ENCODE measurements around the gene BIN2. TPM values are rescaled to one million over a fixed set of nuclear protein-coding genes. Genes with fewer than 3 reads are reported as not detected.

Gene BIN2
- total RNA-seq, 1 experiment from 2014 or later = 0.20 TPM

DNA sequence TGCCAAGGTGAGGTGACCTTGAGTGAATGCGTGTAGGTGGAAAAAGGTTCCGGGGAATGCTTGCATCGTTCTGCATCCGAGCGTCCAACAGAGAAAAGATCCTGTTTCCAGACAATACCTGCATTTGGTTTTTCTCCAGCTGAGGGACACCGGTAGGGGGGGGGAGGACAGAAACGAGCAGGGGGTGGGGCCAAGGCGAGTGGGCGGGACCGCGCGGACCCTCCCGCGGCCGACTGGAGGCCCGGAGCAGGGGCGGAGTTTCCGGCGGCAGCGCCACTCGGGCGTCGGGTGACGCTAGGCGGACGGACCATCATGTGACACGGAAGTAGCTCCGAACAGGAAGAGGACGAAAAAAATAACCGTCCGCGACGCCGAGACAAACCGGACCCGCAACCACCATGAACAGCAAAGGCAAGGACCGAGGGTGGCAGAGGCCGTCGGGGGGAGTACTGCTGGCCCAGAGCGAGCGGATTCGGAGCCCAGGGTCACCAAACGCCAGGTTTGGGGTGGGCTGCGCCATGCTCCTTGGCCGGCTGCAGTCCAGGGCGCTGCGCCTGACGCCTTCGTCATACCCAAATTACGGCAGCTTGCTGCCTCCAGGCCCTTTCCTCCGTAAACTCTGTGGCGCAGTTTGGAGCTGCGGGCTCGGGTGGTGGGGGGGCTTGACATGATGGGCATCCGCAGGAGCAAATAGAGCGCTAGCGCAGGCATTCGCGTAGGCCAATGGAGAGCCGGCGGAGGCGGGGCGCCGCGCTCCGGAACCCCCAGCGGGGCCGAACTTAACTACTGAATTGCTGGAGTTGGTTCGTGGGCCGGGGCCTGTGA, 85.3 kb downstream of the BIN2 start, which contains the start of gene DAZAP2 (continued):
- TF ChIP-seq, protein P1, sequence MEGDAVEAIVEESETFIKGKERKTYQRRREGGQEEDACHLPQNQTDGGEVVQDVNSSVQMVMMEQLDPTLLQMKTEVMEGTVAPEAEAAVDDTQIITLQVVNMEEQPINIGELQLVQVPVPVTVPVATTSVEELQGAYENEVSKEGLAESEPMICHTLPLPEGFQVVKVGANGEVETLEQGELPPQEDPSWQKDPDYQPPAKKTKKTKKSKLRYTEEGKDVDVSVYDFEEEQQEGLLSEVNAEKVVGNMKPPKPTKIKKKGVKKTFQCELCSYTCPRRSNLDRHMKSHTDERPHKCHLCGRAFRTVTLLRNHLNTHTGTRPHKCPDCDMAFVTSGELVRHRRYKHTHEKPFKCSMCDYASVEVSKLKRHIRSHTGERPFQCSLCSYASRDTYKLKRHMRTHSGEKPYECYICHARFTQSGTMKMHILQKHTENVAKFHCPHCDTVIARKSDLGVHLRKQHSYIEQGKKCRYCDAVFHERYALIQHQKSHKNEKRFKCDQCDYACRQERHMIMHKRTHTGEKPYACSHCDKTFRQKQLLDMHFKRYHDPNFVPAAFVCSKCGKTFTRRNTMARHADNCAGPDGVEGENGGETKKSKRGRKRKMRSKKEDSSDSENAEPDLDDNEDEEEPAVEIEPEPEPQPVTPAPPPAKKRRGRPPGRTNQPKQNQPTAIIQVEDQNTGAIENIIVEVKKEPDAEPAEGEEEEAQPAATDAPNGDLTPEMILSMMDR (IDR thresholded peaks at IDR 0.05) = no peak
- TF ChIP-seq ZNF121 (CRISPR knock-in tag; IDR thresholded peaks at IDR 0.05) (no peak), CREM (CRISPR knock-in tag; IDR thresholded peaks at IDR 0.05) (peak; percentile 73; the same call in 1 of the 2 replicates), HMGA2 (CRISPR knock-in tag; IDR thresholded peaks at IDR 0.05) (no peak), PRRX2 (CRISPR knock-in tag; IDR thresholded peaks at IDR 0.05) (0 out of 2 replicates have a peak, but pooled peaks have one; percentile 15), RORB (CRISPR knock-in tag; IDR thresholded peaks at IDR 0.05) (no peak), RELA (CRISPR knock-in tag; IDR thresholded peaks at IDR 0.05; ENCODE audit: borderline replicate concordance) (0 out of 2 replicates have a peak, but pooled peaks have one; percentile 31), ESRRA (CRISPR knock-in tag; IDR thresholded peaks at IDR 0.05; ENCODE audit: borderline replicate concordance) (no peak), TCF7 (CRISPR knock-in tag; IDR thresholded peaks at IDR 0.05; ENCODE audit: low read depth) (no peak), OVOL2 (CRISPR knock-in tag; IDR thresholded peaks at IDR 0.05; ENCODE audit: borderline replicate concordance) (no peak), ATF1 (CRISPR knock-in tag; IDR thresholded peaks at IDR 0.05) (no peak), ZBTB21 (CRISPR knock-in tag; IDR thresholded peaks at IDR 0.05; ENCODE audit: borderline replicate concordance) (no peak), JUN (CRISPR knock-in tag; IDR thresholded peaks at IDR 0.05) (0 out of 2 replicates have a peak, but pooled peaks have one; percentile 36), NFE2L1 (CRISPR knock-in tag; IDR thresholded peaks at IDR 0.05) (no peak)
- TF ChIP-seq, protein P2, sequence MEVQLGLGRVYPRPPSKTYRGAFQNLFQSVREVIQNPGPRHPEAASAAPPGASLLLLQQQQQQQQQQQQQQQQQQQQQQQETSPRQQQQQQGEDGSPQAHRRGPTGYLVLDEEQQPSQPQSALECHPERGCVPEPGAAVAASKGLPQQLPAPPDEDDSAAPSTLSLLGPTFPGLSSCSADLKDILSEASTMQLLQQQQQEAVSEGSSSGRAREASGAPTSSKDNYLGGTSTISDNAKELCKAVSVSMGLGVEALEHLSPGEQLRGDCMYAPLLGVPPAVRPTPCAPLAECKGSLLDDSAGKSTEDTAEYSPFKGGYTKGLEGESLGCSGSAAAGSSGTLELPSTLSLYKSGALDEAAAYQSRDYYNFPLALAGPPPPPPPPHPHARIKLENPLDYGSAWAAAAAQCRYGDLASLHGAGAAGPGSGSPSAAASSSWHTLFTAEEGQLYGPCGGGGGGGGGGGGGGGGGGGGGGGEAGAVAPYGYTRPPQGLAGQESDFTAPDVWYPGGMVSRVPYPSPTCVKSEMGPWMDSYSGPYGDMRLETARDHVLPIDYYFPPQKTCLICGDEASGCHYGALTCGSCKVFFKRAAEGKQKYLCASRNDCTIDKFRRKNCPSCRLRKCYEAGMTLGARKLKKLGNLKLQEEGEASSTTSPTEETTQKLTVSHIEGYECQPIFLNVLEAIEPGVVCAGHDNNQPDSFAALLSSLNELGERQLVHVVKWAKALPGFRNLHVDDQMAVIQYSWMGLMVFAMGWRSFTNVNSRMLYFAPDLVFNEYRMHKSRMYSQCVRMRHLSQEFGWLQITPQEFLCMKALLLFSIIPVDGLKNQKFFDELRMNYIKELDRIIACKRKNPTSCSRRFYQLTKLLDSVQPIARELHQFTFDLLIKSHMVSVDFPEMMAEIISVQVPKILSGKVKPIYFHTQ (CRISPR knock-in tag; IDR thresholded peaks at IDR 0.05) = no peak
- TF ChIP-seq, protein P3, sequence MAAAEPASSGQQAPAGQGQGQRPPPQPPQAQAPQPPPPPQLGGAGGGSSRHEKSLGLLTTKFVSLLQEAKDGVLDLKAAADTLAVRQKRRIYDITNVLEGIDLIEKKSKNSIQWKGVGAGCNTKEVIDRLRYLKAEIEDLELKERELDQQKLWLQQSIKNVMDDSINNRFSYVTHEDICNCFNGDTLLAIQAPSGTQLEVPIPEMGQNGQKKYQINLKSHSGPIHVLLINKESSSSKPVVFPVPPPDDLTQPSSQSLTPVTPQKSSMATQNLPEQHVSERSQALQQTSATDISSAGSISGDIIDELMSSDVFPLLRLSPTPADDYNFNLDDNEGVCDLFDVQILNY (CRISPR knock-in tag; IDR thresholded peaks at IDR 0.05) = peak; percentile 30; the same call in 1 of the 2 replicates
- TF ChIP-seq, protein P4, sequence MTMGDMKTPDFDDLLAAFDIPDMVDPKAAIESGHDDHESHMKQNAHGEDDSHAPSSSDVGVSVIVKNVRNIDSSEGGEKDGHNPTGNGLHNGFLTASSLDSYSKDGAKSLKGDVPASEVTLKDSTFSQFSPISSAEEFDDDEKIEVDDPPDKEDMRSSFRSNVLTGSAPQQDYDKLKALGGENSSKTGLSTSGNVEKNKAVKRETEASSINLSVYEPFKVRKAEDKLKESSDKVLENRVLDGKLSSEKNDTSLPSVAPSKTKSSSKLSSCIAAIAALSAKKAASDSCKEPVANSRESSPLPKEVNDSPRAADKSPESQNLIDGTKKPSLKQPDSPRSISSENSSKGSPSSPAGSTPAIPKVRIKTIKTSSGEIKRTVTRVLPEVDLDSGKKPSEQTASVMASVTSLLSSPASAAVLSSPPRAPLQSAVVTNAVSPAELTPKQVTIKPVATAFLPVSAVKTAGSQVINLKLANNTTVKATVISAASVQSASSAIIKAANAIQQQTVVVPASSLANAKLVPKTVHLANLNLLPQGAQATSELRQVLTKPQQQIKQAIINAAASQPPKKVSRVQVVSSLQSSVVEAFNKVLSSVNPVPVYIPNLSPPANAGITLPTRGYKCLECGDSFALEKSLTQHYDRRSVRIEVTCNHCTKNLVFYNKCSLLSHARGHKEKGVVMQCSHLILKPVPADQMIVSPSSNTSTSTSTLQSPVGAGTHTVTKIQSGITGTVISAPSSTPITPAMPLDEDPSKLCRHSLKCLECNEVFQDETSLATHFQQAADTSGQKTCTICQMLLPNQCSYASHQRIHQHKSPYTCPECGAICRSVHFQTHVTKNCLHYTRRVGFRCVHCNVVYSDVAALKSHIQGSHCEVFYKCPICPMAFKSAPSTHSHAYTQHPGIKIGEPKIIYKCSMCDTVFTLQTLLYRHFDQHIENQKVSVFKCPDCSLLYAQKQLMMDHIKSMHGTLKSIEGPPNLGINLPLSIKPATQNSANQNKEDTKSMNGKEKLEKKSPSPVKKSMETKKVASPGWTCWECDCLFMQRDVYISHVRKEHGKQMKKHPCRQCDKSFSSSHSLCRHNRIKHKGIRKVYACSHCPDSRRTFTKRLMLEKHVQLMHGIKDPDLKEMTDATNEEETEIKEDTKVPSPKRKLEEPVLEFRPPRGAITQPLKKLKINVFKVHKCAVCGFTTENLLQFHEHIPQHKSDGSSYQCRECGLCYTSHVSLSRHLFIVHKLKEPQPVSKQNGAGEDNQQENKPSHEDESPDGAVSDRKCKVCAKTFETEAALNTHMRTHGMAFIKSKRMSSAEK (CRISPR knock-in tag; IDR thresholded peaks at IDR 0.05; ENCODE audit: borderline replicate concordance) = no peak
- TF ChIP-seq, protein P5, sequence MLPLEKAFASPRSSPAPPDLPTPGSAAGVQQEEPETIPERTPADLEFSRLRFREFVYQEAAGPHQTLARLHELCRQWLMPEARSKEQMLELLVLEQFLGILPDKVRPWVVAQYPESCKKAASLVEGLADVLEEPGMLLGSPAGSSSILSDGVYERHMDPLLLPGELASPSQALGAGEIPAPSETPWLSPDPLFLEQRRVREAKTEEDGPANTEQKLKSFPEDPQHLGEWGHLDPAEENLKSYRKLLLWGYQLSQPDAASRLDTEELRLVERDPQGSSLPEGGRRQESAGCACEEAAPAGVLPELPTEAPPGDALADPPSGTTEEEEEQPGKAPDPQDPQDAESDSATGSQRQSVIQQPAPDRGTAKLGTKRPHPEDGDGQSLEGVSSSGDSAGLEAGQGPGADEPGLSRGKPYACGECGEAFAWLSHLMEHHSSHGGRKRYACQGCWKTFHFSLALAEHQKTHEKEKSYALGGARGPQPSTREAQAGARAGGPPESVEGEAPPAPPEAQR (CRISPR knock-in tag; IDR thresholded peaks at IDR 0.05) = no peak
- TF ChIP-seq, protein P6, sequence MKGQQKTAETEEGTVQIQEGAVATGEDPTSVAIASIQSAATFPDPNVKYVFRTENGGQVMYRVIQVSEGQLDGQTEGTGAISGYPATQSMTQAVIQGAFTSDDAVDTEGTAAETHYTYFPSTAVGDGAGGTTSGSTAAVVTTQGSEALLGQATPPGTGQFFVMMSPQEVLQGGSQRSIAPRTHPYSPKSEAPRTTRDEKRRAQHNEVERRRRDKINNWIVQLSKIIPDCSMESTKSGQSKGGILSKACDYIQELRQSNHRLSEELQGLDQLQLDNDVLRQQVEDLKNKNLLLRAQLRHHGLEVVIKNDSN (CRISPR knock-in tag; IDR thresholded peaks at IDR 0.05) = peak; percentile 95
- TF ChIP-seq, protein P7, sequence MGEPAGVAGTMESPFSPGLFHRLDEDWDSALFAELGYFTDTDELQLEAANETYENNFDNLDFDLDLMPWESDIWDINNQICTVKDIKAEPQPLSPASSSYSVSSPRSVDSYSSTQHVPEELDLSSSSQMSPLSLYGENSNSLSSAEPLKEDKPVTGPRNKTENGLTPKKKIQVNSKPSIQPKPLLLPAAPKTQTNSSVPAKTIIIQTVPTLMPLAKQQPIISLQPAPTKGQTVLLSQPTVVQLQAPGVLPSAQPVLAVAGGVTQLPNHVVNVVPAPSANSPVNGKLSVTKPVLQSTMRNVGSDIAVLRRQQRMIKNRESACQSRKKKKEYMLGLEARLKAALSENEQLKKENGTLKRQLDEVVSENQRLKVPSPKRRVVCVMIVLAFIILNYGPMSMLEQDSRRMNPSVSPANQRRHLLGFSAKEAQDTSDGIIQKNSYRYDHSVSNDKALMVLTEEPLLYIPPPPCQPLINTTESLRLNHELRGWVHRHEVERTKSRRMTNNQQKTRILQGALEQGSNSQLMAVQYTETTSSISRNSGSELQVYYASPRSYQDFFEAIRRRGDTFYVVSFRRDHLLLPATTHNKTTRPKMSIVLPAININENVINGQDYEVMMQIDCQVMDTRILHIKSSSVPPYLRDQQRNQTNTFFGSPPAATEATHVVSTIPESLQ (CRISPR knock-in tag; IDR thresholded peaks at IDR 0.05) = no peak
- TF ChIP-seq, protein P8, sequence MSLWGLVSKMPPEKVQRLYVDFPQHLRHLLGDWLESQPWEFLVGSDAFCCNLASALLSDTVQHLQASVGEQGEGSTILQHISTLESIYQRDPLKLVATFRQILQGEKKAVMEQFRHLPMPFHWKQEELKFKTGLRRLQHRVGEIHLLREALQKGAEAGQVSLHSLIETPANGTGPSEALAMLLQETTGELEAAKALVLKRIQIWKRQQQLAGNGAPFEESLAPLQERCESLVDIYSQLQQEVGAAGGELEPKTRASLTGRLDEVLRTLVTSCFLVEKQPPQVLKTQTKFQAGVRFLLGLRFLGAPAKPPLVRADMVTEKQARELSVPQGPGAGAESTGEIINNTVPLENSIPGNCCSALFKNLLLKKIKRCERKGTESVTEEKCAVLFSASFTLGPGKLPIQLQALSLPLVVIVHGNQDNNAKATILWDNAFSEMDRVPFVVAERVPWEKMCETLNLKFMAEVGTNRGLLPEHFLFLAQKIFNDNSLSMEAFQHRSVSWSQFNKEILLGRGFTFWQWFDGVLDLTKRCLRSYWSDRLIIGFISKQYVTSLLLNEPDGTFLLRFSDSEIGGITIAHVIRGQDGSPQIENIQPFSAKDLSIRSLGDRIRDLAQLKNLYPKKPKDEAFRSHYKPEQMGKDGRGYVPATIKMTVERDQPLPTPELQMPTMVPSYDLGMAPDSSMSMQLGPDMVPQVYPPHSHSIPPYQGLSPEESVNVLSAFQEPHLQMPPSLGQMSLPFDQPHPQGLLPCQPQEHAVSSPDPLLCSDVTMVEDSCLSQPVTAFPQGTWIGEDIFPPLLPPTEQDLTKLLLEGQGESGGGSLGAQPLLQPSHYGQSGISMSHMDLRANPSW (CRISPR knock-in tag; conservative IDR thresholded peaks at IDR 0.05; ENCODE audit: low read depth) = no peak

Data from WTC11 (cell line).